Measurements from ENCODE around the gene ZBTB39.

Gene ZBTB39

DNA sequence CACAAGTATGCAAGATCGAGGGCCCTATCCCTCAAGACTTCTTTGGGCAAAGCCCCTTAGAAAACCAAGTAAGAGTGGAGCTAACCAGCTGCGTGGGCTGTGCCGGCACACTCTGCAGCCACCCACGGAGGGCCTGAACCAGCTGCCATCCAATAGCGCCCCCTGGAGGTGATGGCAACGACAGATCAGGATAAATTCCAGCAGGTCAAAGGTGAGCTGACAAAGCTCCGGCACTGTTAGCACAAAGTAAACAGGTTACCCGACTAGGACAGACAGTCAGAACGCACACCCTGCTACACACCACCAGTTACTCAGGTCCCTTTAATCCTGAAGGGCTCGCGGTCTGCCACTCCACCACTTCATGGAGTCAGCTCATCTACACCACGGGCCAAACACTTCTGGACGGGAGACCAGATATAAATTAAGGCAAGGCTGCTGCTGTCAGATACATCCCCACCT is 4.9 kb downstream of the ZBTB39 start:
- peaks cover 43% of the 10 kb centered on the region for H3K36me3 ChIP-seq (ENCODE audit: control insufficient read depth, insufficient read depth, low read length)
- H3K4me3 ChIP-seq (ENCODE audit: insufficient read depth, low read depth, low read length) = no peak overlapping the region
- H3K27me3 ChIP-seq (ENCODE audit: control insufficient read depth, insufficient read depth, low read length, poor library complexity, severe bottlenecking) = no peaks in the 10 kb centered on the region
- peaks cover 8% of the 10 kb centered on the region for H3K4me1 ChIP-seq (ENCODE audit: control insufficient read depth, insufficient read depth, low read length)
- no peak overlapping the region for H3K27ac ChIP-seq (ENCODE audit: insufficient read depth, low read depth, low read length, poor library complexity, severe bottlenecking)
- WGBS, 2 experiments = 64 to 66% methylated on average over 13 of the region's 13 CpGs
- no peaks in the 10 kb centered on the region for H3K9me3 ChIP-seq (ENCODE audit: control insufficient read depth, low read length)

DNA sequence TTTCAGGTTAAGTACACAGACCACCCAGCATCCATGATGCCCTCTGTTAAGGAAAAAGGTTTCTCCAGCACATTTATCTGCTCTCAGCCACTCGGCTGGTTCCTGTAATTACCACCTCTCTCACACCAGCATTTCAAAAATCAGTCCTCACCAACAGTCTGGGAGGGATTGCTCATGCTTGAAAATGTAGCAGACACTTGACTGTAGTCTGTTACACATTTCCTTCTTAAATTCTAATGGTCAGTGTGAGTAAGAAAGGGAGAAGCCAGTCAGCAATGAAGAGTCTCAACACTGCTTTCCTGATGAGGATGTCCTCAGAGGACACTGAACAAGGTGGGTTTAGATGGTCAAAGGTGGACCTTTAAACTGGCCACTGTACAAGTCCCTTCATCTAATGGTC is 6.0 kb downstream of the ZBTB39 start:
- 80 to 91% methylated on average over 1 of the region's 1 CpG for WGBS, 2 experiments
- Histone ChIP-seq H3K9me3 (ENCODE audit: control insufficient read depth, low read length) (no peaks in the 10 kb centered on the region), H3K27me3 (ENCODE audit: control insufficient read depth, insufficient read depth, low read length, poor library complexity, severe bottlenecking) (no peaks in the 10 kb centered on the region), H3K36me3 (ENCODE audit: control insufficient read depth, insufficient read depth, low read length) (peaks cover 43% of the 10 kb centered on the region), H3K4me1 (ENCODE audit: control insufficient read depth, insufficient read depth, low read length) (peaks cover 6% of the 10 kb centered on the region), H3K27ac (ENCODE audit: insufficient read depth, low read depth, low read length, poor library complexity, severe bottlenecking) (no peak overlapping the region), H3K4me3 (ENCODE audit: insufficient read depth, low read depth, low read length) (no peak overlapping the region)

DNA sequence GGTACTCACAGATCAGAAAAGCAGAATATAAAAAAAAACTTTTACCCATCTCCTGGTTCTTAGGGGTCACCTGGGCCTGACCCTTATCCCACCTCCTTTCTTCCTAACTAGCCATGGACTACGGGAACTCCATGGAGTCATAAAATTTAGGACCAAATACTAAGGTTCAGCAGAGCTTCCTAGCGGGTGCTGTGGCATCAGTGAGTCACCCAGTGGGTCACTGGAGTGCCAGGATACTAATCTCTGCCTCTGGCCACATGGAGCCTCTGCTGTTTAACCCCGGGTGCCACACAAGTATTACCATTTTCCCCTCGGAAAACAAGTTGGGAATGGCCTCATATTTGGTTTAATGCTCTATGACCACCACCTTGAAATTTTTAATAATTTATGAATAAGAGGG is 6.9 kb downstream of the ZBTB39 start:
- Histone ChIP-seq H3K4me1 (ENCODE audit: control insufficient read depth, insufficient read depth, low read length) (no peaks in the 10 kb centered on the region), H3K27me3 (ENCODE audit: control insufficient read depth, insufficient read depth, low read length, poor library complexity, severe bottlenecking) (no peaks in the 10 kb centered on the region), H3K4me3 (ENCODE audit: insufficient read depth, low read depth, low read length) (no peak overlapping the region), H3K36me3 (ENCODE audit: control insufficient read depth, insufficient read depth, low read length) (peaks cover 42% of the 10 kb centered on the region), H3K27ac (ENCODE audit: insufficient read depth, low read depth, low read length, poor library complexity, severe bottlenecking) (no peak overlapping the region), H3K9me3 (ENCODE audit: control insufficient read depth, low read length) (no peaks in the 10 kb centered on the region)
- WGBS, 2 experiments = 97 to 98% methylated on average over 4 of the region's 4 CpGs

DNA sequence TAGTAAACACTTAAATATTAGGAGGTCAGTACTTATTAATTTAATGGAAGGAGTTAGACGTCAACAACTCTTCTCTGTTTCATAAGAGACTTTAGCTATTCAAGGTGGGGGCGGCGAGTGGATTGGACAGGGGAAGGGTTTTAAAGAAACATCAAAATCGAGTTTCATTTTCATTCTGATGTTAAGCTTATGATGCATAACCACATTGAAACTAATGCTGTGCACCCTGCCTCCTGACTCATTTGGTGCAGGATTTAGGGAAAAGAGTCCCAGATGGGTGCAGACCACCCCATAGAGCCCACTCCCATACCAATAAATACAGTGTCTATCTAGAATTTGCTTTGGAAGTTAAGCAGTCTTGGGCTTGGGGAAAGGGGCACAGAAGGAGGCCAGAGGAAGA is 7.4 kb downstream of the ZBTB39 start:
- Histone ChIP-seq H3K9me3 (ENCODE audit: control insufficient read depth, low read length) (no peaks in the 10 kb centered on the region), H3K27me3 (ENCODE audit: control insufficient read depth, insufficient read depth, low read length, poor library complexity, severe bottlenecking) (no peaks in the 10 kb centered on the region), H3K36me3 (ENCODE audit: control insufficient read depth, insufficient read depth, low read length) (peaks cover 37% of the 10 kb centered on the region), H3K4me3 (ENCODE audit: insufficient read depth, low read depth, low read length) (no peak overlapping the region), H3K4me1 (ENCODE audit: control insufficient read depth, insufficient read depth, low read length) (no peaks in the 10 kb centered on the region), H3K27ac (ENCODE audit: insufficient read depth, low read depth, low read length, poor library complexity, severe bottlenecking) (no peak overlapping the region)
- WGBS, 2 experiments = 95 to 98% methylated on average over 4 of the region's 4 CpGs

DNA sequence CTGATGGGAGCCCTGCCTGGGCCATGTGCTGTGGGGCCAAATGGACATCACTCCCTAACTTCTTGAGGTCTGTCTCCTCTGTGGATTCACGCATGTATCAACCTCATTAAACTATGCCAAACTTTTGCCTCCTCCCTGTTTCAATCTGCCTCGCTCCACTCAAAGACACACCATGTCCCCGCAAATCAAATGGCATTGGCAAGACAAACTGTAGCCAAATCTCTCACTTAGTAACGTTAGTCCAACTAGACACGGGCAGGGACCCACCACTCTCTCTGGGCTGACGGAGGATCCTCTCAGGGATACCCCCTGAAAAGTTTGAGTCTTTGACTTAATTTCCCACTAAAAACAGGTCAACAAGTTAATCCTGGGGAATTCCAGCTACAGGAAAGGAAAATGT is 8.0 kb downstream of the ZBTB39 start:
- H3K9me3 ChIP-seq (ENCODE audit: control insufficient read depth, low read length) = no peaks in the 10 kb centered on the region
- H3K4me3 ChIP-seq (ENCODE audit: insufficient read depth, low read depth, low read length) = no peak overlapping the region
- H3K4me1 ChIP-seq (ENCODE audit: control insufficient read depth, insufficient read depth, low read length) = no peaks in the 10 kb centered on the region
- H3K36me3 ChIP-seq (ENCODE audit: control insufficient read depth, insufficient read depth, low read length) = peaks cover 30% of the 10 kb centered on the region
- H3K27me3 ChIP-seq (ENCODE audit: control insufficient read depth, insufficient read depth, low read length, poor library complexity, severe bottlenecking) = no peaks in the 10 kb centered on the region
- 95 to 97% methylated on average over 6 of the region's 6 CpGs for WGBS, 2 experiments
- no peak overlapping the region for H3K27ac ChIP-seq (ENCODE audit: insufficient read depth, low read depth, low read length, poor library complexity, severe bottlenecking)

- 90 to 93% methylated on average over 12 of the region's 12 CpGs for WGBS, 2 experiments
- peaks cover 17% of the 10 kb centered on the region for H3K36me3 ChIP-seq (ENCODE audit: control insufficient read depth, insufficient read depth, low read length)
- no peak overlapping the region for H3K4me3 ChIP-seq (ENCODE audit: insufficient read depth, low read depth, low read length)
- no peaks in the 10 kb centered on the region for H3K4me1 ChIP-seq (ENCODE audit: control insufficient read depth, insufficient read depth, low read length)
- no peaks in the 10 kb centered on the region for H3K27me3 ChIP-seq (ENCODE audit: control insufficient read depth, insufficient read depth, low read length, poor library complexity, severe bottlenecking)
- no peaks in the 10 kb centered on the region for H3K9me3 ChIP-seq (ENCODE audit: control insufficient read depth, low read length)
- no peak overlapping the region for H3K27ac ChIP-seq (ENCODE audit: insufficient read depth, low read depth, low read length, poor library complexity, severe bottlenecking)
Measured at GRCh38 chr12:56996793-56997545, 9.4 kb downstream of the ZBTB39 start.

GRCh38 chr12:56995930-56996496 is 10.3 kb downstream of the ZBTB39 start:
- Histone ChIP-seq H3K27ac (ENCODE audit: insufficient read depth, low read depth, low read length, poor library complexity, severe bottlenecking) (no peak overlapping the region), H3K27me3 (ENCODE audit: control insufficient read depth, insufficient read depth, low read length, poor library complexity, severe bottlenecking) (no peaks in the 10 kb centered on the region), H3K4me1 (ENCODE audit: control insufficient read depth, insufficient read depth, low read length) (no peaks in the 10 kb centered on the region), H3K36me3 (ENCODE audit: control insufficient read depth, insufficient read depth, low read length) (peaks cover 10% of the 10 kb centered on the region), H3K4me3 (ENCODE audit: insufficient read depth, low read depth, low read length) (no peak overlapping the region), H3K9me3 (ENCODE audit: control insufficient read depth, low read length) (no peaks in the 10 kb centered on the region)
- 91 to 95% methylated on average over 11 of the region's 11 CpGs for WGBS, 2 experiments

GRCh38 chr12:56995201-56995929 is 11.0 kb downstream of the ZBTB39 start:
- 94 to 95% methylated on average over 26 of the region's 26 CpGs for WGBS, 2 experiments
- no peaks in the 10 kb centered on the region for H3K27me3 ChIP-seq (ENCODE audit: control insufficient read depth, insufficient read depth, low read length, poor library complexity, severe bottlenecking)
- no peaks in the 10 kb centered on the region for H3K9me3 ChIP-seq (ENCODE audit: control insufficient read depth, low read length)
- no peaks in the 10 kb centered on the region for H3K4me1 ChIP-seq (ENCODE audit: control insufficient read depth, insufficient read depth, low read length)
- H3K36me3 ChIP-seq (ENCODE audit: control insufficient read depth, insufficient read depth, low read length) = peaks cover 3% of the 10 kb centered on the region
- H3K4me3 ChIP-seq (ENCODE audit: insufficient read depth, low read depth, low read length) = no peak overlapping the region
- no peak overlapping the region for H3K27ac ChIP-seq (ENCODE audit: insufficient read depth, low read depth, low read length, poor library complexity, severe bottlenecking)

GRCh38 chr12:56994231-56994746 is 12.1 kb downstream of the ZBTB39 start:
- no peak overlapping the region for H3K27ac ChIP-seq (ENCODE audit: insufficient read depth, low read depth, low read length, poor library complexity, severe bottlenecking)
- H3K36me3 ChIP-seq (ENCODE audit: control insufficient read depth, insufficient read depth, low read length) = no peaks in the 10 kb centered on the region
- H3K9me3 ChIP-seq (ENCODE audit: control insufficient read depth, low read length) = no peaks in the 10 kb centered on the region
- WGBS, 2 experiments = 74 to 78% methylated on average over 10 of the region's 10 CpGs
- no peaks in the 10 kb centered on the region for H3K27me3 ChIP-seq (ENCODE audit: control insufficient read depth, insufficient read depth, low read length, poor library complexity, severe bottlenecking)
- H3K4me3 ChIP-seq (ENCODE audit: insufficient read depth, low read depth, low read length) = no peak overlapping the region
- H3K4me1 ChIP-seq (ENCODE audit: control insufficient read depth, insufficient read depth, low read length) = no peaks in the 10 kb centered on the region

GRCh38 chr12:56993346-56993745 is 13.0 kb downstream of the ZBTB39 start:
- Histone ChIP-seq H3K36me3 (ENCODE audit: control insufficient read depth, insufficient read depth, low read length) (no peaks in the 10 kb centered on the region), H3K27ac (ENCODE audit: insufficient read depth, low read depth, low read length, poor library complexity, severe bottlenecking) (no peak overlapping the region), H3K27me3 (ENCODE audit: control insufficient read depth, insufficient read depth, low read length, poor library complexity, severe bottlenecking) (no peaks in the 10 kb centered on the region), H3K4me3 (ENCODE audit: insufficient read depth, low read depth, low read length) (no peak overlapping the region), H3K9me3 (ENCODE audit: control insufficient read depth, low read length) (no peaks in the 10 kb centered on the region), H3K4me1 (ENCODE audit: control insufficient read depth, insufficient read depth, low read length) (no peaks in the 10 kb centered on the region)
- 80 to 81% methylated on average over 10 of the region's 10 CpGs for WGBS, 2 experiments
